Stimulated activated naive CD4-positive, alpha-beta T cell (primary cell): ENCODE results near the gene AK3.
"Not testable (repeated sequence)": the region's sequence is repeated elsewhere in the genome, so short reads cannot be mapped to it uniquely, and the experiment has no call there.

Experiments used
- DNase-seq, 6 experiments: peaks; one replicate each; lab custom pipeline; 2025; lab: John Stamatoyannopoulos, UW

The AK3 gene

GRCh38 chr9:4666042-4666699, 74.8 kb downstream of the AK3 start, which contains the start of gene SPATA6L:
SPATA6L (minus strand) TSS chr9:4666480; CDS start chr9:4666250, 230 bp downstream.
- DNase-seq: peak; percentile 21 to 53 (median 28)

GRCh38 chr9:4665357-4665756, 75.6 kb downstream of the AK3 start:
- DNase-seq: no peak

DNA sequence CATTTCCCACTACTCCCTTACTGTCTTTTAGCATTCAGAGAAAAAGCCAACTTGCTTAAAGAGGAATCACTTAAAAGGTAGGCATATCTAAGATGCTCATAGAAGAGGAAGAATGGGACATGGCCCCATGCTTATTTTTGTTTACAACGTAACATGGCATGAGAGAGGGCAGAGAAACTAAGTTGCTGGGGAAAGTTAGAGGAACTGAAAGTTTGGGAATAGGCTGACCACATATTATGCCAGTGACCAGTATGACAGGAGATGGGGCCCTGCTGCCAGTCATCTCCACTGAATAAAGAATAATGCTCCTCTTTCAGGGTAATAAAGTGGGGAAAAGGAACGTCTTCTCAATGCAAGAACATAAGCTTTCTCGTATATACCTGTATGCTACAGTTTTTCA, 77.0 kb downstream of the AK3 start:
- no peak for DNase-seq

GRCh38 chr9:4662989-4663792, 77.8 kb downstream of the AK3 start:
- DNase-seq: peak in 4 of 6 experiments; percentile 20 to 49 (median 36)

- peak; percentile 66 to 80 (median 72) for DNase-seq
These were observed 78.7 kb downstream of the AK3 start, which contains the start of gene PLPP6 for GRCh38 chr9:4662108-4662988. PLPP6 (plus strand) TSS chr9:4662294; CDS start chr9:4662376, 82 bp downstream.

- DNase-seq: peak in 4 of 6 experiments; percentile 32 to 80 (median 62)
These were observed 79.4 kb downstream of the AK3 start for GRCh38 chr9:4661611-4662010.

GRCh38 chr9:4661165-4661564, 79.8 kb downstream of the AK3 start:
- DNase-seq: no peak

DNA sequence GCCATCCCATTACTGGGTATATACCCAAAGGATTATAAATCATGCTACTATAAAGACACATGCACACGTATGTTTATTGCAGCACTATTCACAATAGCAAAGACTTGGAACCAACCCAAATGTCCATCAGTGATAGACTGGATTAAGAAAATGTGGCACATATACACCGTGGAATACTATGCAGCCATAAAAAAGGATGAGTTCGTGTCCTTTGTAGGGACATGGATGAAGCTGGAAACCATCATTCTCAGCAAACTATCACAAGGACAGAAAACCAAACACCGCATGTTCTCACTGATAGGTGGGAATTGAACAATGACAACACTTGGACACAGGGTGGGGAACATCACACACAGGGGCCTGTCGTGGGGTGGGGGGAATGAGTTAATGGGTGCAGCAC, 80.3 kb downstream of the AK3 start:
- DNase-seq: not testable (repeated sequence)
